GM12891 (cell line): ENCODE data around the gene MIPEP.

Experiments
- DNase-seq: peaks from one replicate; pipeline ENCODE4 v3.0.0; 2011; ENCODE audit warnings: low spot score; ENCODE audit not compliant: insufficient read length
- FAIRE-seq: peaks from 2 replicates; lab custom pipeline; 2011; peaks lifted over from hg19 to GRCh38; lab: Jason Lieb, UNC
- PAX5 ChIP-seq: IDR thresholded peaks from 2 replicates; pipeline ENCODE4 v1.6.1; 2011; ENCODE audit warnings: low read length, moderate library complexity, mild to moderate bottlenecking; ENCODE audit not compliant: insufficient read depth, severe bottlenecking
- POLR2A ChIP-seq: IDR thresholded peaks from 2 replicates; pipeline ENCODE4 v1.6.1; 2011; ENCODE audit warnings: low read depth, low read length, control low read depth
- POLR2AphosphoS5 ChIP-seq: IDR thresholded peaks from 2 replicates; pipeline ENCODE4 v1.6.1; 2011; ENCODE audit warnings: low read depth, low read length, control low read depth
- POU2F2 ChIP-seq: IDR thresholded peaks from 2 replicates; pipeline ENCODE4 v1.6.1; 2011; ENCODE audit warnings: low read depth, mild to moderate bottlenecking, control low read depth, low read length, moderate library complexity
- SPI1 ChIP-seq: IDR thresholded peaks from 2 replicates; pipeline ENCODE4 v1.6.1; 2011; ENCODE audit warnings: low read depth, low read length, control low read depth
- TAF1 ChIP-seq: IDR thresholded peaks from 2 replicates; pipeline ENCODE4 v1.6.1; 2011; ENCODE audit warnings: low read depth, low read length, control low read depth

The MIPEP gene

GRCh38 chr13:23723471-23723870 lies 165.7 kb downstream of the MIPEP start:
- FAIRE-seq (no peak), DNase-seq (no peak)
- TF ChIP-seq TAF1 (no peak), POLR2A (no peak), POU2F2 (no peak), POLR2AphosphoS5 (no peak), SPI1 (no peak), PAX5 (no peak)

- DNase-seq (no peak), FAIRE-seq (no peak)
- TF ChIP-seq SPI1, result no peak
- TF ChIP-seq POU2F2, result no peak
- TF ChIP-seq TAF1, result no peak
- no peak for TF ChIP-seq POLR2AphosphoS5
- no peak for TF ChIP-seq PAX5
- no peak for TF ChIP-seq POLR2A
Measured at GRCh38 chr13:23722726-23723453, 166.3 kb downstream of the MIPEP start.

GRCh38 chr13:23718996-23719395 lies 170.2 kb downstream of the MIPEP start:
- FAIRE-seq (no peak), DNase-seq (no peak)
- TF ChIP-seq POU2F2 (no peak), SPI1 (no peak), PAX5 (no peak), POLR2AphosphoS5 (no peak), POLR2A (no peak)

- no peak for FAIRE-seq
- TF ChIP-seq TAF1 (no peak), POLR2A (no peak), PAX5 (no peak), POLR2AphosphoS5 (no peak), SPI1 (no peak), POU2F2 (no peak)
Measured at GRCh38 chr13:23716401-23716800, 172.8 kb downstream of the MIPEP start.

GRCh38 chr13:23715762-23716235 lies 173.4 kb downstream of the MIPEP start:
- FAIRE-seq, result no peak
- no peak for DNase-seq
- TF ChIP-seq POLR2AphosphoS5, result no peak
- no peak for TF ChIP-seq POU2F2
- TF ChIP-seq PAX5, result no peak
- no peak for TF ChIP-seq TAF1
- TF ChIP-seq SPI1, result no peak
- TF ChIP-seq POLR2A, result no peak

More at GRCh38 chr13:23716401-23716800, 172.8 kb downstream of the MIPEP start:
- no peak for DNase-seq

GRCh38 chr13:23715092-23715761 lies 174.0 kb downstream of the MIPEP start:
- TF ChIP-seq POLR2AphosphoS5, result no peak
- TF ChIP-seq PAX5, result no peak
- no peak for TF ChIP-seq POU2F2
- no peak for TF ChIP-seq POLR2A
- no peak for TF ChIP-seq SPI1
- DNase-seq (no peak), FAIRE-seq (no peak)

GRCh38 chr13:23714672-23715071 lies 174.5 kb downstream of the MIPEP start:
- no peak for FAIRE-seq
- no peak for DNase-seq

GRCh38 chr13:23711355-23711754 lies 177.8 kb downstream of the MIPEP start:
- no peak for TF ChIP-seq POLR2A
- TF ChIP-seq POU2F2, result no peak
- no peak for TF ChIP-seq TAF1
- no peak for TF ChIP-seq POLR2AphosphoS5
- no peak for TF ChIP-seq SPI1
- TF ChIP-seq PAX5, result no peak
- DNase-seq (no peak), FAIRE-seq (no peak)

More at GRCh38 chr13:23714672-23715071, 174.5 kb downstream of the MIPEP start:
- TF ChIP-seq TAF1 (no peak), PAX5 (no peak), POLR2AphosphoS5 (no peak), SPI1 (no peak), POLR2A (no peak), POU2F2 (no peak)

- TF ChIP-seq POLR2AphosphoS5 (no peak), TAF1 (no peak)
- DNase-seq (no peak), FAIRE-seq (no peak)
Measured at GRCh38 chr13:23710366-23710765, 178.8 kb downstream of the MIPEP start.

GRCh38 chr13:23709536-23709935 lies 179.7 kb downstream of the MIPEP start:
- DNase-seq, result no peak
- TF ChIP-seq SPI1 (no peak), POLR2AphosphoS5 (no peak), POU2F2 (no peak), TAF1 (no peak), POLR2A (no peak), PAX5 (no peak)
- no peak for FAIRE-seq

- FAIRE-seq (no peak), DNase-seq (no peak)
- TF ChIP-seq POLR2AphosphoS5 (no peak), POLR2A (no peak), POU2F2 (no peak), TAF1 (no peak), PAX5 (no peak), SPI1 (no peak)
Measured at GRCh38 chr13:23707674-23708073, 181.5 kb downstream of the MIPEP start.
